ENCODE data around the gene LARGE2.

Gene LARGE2

GRCh38 chr11:45907911-45908370 is 14.5 kb upstream of the LARGE2 start:
- TF ChIP-seq, protein P1, sequence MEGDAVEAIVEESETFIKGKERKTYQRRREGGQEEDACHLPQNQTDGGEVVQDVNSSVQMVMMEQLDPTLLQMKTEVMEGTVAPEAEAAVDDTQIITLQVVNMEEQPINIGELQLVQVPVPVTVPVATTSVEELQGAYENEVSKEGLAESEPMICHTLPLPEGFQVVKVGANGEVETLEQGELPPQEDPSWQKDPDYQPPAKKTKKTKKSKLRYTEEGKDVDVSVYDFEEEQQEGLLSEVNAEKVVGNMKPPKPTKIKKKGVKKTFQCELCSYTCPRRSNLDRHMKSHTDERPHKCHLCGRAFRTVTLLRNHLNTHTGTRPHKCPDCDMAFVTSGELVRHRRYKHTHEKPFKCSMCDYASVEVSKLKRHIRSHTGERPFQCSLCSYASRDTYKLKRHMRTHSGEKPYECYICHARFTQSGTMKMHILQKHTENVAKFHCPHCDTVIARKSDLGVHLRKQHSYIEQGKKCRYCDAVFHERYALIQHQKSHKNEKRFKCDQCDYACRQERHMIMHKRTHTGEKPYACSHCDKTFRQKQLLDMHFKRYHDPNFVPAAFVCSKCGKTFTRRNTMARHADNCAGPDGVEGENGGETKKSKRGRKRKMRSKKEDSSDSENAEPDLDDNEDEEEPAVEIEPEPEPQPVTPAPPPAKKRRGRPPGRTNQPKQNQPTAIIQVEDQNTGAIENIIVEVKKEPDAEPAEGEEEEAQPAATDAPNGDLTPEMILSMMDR (IDR thresholded peaks at IDR 0.05; ENCODE audit: low read depth, low read length): no peak
- no peak overlapping the region for H3K4me3 ChIP-seq (ENCODE audit: low read depth, low read length)
- DNase-seq (ENCODE audit: low read depth, low spot score): no peak
- in situ Hi-C loops (cut with HindIII; ENCODE audit: low sequenced_read_pairs): no loop called here

DNA sequence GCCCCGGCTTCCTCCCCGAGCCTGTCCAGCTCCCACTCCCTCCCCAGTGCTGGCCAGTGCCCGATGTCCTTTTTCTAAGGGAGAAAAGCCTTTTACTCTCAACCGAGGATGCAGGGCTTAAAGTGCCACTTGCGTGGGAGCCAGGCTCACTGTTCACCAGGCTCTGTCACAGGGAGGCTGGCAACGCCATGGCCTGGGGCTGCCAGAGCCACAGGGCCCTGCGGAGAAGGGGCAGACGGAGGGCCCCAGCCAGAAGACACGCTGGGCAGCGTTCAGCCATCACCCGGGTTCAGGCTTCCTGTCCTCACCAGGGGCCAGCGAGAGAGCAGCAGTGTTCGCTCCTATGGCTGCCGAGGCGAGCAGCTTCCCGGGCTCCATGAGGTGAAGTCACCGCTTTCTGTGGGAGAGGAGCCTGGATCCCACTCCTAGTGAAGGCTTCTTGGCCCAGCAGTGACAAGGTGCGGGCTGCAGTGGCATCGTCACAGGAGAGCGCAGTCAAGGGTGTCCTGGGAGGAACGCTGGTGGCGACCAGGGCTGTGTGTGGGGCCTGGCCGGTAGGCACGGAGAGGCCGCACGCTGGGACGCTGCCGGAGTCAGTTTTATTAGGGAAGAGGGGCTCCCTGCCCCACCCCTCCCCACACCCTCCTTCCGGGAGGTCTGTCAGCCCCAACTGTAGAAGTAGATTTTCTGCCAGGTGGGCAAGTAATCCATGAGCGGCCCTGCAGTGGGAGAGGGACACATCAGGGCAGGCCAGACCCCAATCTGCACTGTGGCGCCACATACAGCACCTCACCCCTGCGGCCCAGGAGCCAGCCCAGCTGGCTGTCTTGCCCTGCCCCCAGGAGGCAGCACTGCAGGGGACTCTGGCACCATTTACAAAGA is 12.6 kb upstream of the LARGE2 start:
- DNase-seq (ENCODE audit: low read depth, low spot score): no peak
- in situ Hi-C loops (cut with HindIII; ENCODE audit: low sequenced_read_pairs): no loop called here
- TF ChIP-seq, protein P1 (IDR thresholded peaks at IDR 0.05; ENCODE audit: low read depth, low read length): no peak
- H3K4me3 ChIP-seq (ENCODE audit: low read depth, low read length): no peak overlapping the region

- TF ChIP-seq, protein P1 (IDR thresholded peaks at IDR 0.05; ENCODE audit: low read depth, low read length): no peak
- no peak for DNase-seq (ENCODE audit: low read depth, low spot score)
- no peak overlapping the region for H3K4me3 ChIP-seq (ENCODE audit: low read depth, low read length)
- in situ Hi-C loops (cut with HindIII; ENCODE audit: low sequenced_read_pairs): no loop called here
Observed at GRCh38 chr11:45910623-45911022, 11.8 kb upstream of the LARGE2 start.

DNA sequence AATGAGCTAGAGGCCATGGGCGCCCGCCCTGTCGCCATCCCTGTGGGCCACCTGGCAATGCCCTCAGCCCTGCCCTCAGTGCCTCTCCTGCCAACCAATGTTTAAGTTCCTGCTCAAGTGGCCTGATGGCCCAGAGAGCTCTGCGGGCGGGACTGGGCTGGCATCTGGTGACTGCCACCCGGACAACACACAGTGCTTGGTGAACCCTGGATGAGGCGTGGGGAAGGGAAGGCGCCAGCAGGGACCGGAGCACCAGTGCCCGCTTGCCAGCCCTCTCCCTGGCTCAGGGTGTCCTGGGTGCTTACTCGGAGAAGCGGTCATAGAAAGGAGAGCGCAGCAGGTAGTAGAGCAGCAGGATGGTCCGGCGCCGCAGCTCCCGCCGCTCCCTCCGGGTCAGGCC is 8.9 kb upstream of the LARGE2 start:
- in situ Hi-C loops (cut with HindIII; ENCODE audit: low sequenced_read_pairs): no loop called here
- no peak for DNase-seq (ENCODE audit: low read depth, low spot score)
- TF ChIP-seq, protein P1 (IDR thresholded peaks at IDR 0.05; ENCODE audit: low read depth, low read length): no peak
- no peak overlapping the region for H3K4me3 ChIP-seq (ENCODE audit: low read depth, low read length)

- DNase-seq (ENCODE audit: low read depth, low spot score): no peak
- no peak overlapping the region for H3K4me3 ChIP-seq (ENCODE audit: low read depth, low read length)
- in situ Hi-C loops (cut with HindIII; ENCODE audit: low sequenced_read_pairs): no loop called here
- TF ChIP-seq, protein P1 (IDR thresholded peaks at IDR 0.05; ENCODE audit: low read depth, low read length): no peak
Observed at GRCh38 chr11:45913942-45914635, 8.4 kb upstream of the LARGE2 start.

- H3K4me3 ChIP-seq (ENCODE audit: low read depth, low read length): no peak overlapping the region
- in situ Hi-C loops (cut with HindIII; ENCODE audit: low sequenced_read_pairs): no loop called here
- TF ChIP-seq, protein P1 (IDR thresholded peaks at IDR 0.05; ENCODE audit: low read depth, low read length): no peak
- no peak for DNase-seq (ENCODE audit: low read depth, low spot score)
Observed at GRCh38 chr11:45915446-45915845, 7.0 kb upstream of the LARGE2 start.

All from astrocyte of the spinal cord (primary cell).